Vagina (tissue), 2 donors: Measurements from ENCODE around the gene PAX6.

Experiments
- CTCF ChIP-seq, 3 experiments: fragments of 450-650 bp in 2 of 3; fragments of 200-600 bp in 1 of 3; sonication (generic) in 1 of 3; IDR thresholded peaks; one replicate each; pipeline ENCODE4 v1.5.1; 2017 to 2019; ENCODE audit warnings: antibody characterized with exemption in 3 of 3, mild to moderate bottlenecking in 2 of 3, moderate library complexity in 2 of 3
- POLR2A ChIP-seq, 2 donors: fragments of 450-650 bp; IDR thresholded peaks; one replicate each; pipeline ENCODE4 v1.6.1; 2017; ENCODE audit warnings: antibody characterized with exemption in 2 of 2, mild to moderate bottlenecking in 2 of 2, moderate library complexity in 2 of 2
- POLR2AphosphoS5 ChIP-seq, 2 donors: sonication (generic); formaldehyde crosslinking; IDR thresholded peaks; one replicate each; pipeline ENCODE4 v1.9.0; 2017; ENCODE audit warnings: antibody characterized with exemption in 2 of 2, mild to moderate bottlenecking in 2 of 2, low read depth in 1 of 2; ENCODE audit not compliant: insufficient read depth in 1 of 2

- TF ChIP-seq CTCF (IDR thresholded peaks at IDR 0.05) = no peak
- TF ChIP-seq POLR2A (IDR thresholded peaks at IDR 0.05) = no peak
- TF ChIP-seq POLR2AphosphoS5 (IDR thresholded peaks at IDR 0.05; ENCODE audit: insufficient read depth in 1 of 2, low read depth in 1 of 2) = no peak
Observed at GRCh38 chr11:31817621-31818424, 6.7 kb upstream of the PAX6 start.
